AG04450 (cell line): Measurements from ENCODE around the gene MFSD6. TPM values are rescaled to one million over a fixed set of nuclear protein-coding genes. Genes with fewer than 3 reads are reported as not detected.

Source experiments
- CTCF ChIA-PET: fragments of 300-600, 350-600 bp; formaldehyde crosslinking; extraction: SDS; loops from one replicate; lab custom pipeline; 2022; ENCODE audit warnings: antibody characterized with exemption, inconsistent platforms; lab: Charles Lee
- POLR2A ChIA-PET: fragments of 350-600 bp; formaldehyde crosslinking; extraction: SDS; loops from one replicate; lab custom pipeline; 2021; ENCODE audit warnings: antibody characterized with exemption, inconsistent platforms; lab: Yijun Ruan, JAX
- DNase-seq: peaks from one replicate; pipeline ENCODE4 v3.0.0-alpha.2; 2011; ENCODE audit warnings: low read depth, low spot score
- H3K27ac ChIP-seq: one replicate; pipeline ENCODE4 v1.5.1; 2012; ENCODE audit warnings: low read depth, low read length, control low read depth
- H3K27me3 ChIP-seq: one replicate; pipeline ENCODE4 v1.6.0; 2012; ENCODE audit warnings: low read length; ENCODE audit not compliant: control insufficient read depth, insufficient read depth
- H3K4me3 ChIP-seq: 2 replicates; pipeline ENCODE4 v1.5.1; 2011; ENCODE audit warnings: mild to moderate bottlenecking, low read depth, low read length, control low read depth
- H3K9me3 ChIP-seq: 2 replicates; pipeline ENCODE4 v1.5.1; 2012; ENCODE audit warnings: low read length; ENCODE audit not compliant: control insufficient read depth, insufficient read depth
- polyA plus RNA-seq: library from polyadenylated mRNA; depleted of rRNA; stranded (reverse); fragments of >200 nt; gene quantifications from 2 replicates; pipeline ENCODE4 v1.2.3, GENCODE V29; 2011
- TF ChIP-seq, protein P1 (sequence below): IDR thresholded peaks from 2 replicates; pipeline ENCODE4 v1.5.1; 2011; ENCODE audit warnings: low read depth, low read length, control low read depth, inconsistent platforms

Gene MFSD6
- polyA plus RNA-seq, 1 experiment, result 12.9 TPM

DNA sequence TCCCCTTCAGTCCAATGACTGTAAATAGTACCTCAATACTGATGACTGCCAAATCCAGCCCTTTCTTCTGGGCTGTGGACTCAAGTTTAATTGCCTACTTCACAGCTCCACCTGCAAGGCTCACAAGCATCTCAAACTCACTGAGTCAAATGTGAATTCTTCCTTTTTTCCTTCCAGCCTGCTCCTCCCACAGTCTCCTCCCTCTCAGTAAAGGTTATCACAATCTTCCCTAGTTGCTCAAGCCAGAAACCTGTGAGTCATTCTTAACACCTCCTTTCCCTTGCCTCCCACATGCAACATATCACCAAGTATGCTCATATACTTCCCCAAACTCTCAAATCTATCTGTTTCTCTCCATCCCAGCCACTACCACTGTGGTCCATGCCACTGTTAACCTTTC lies 3.7 kb upstream of the MFSD6 start:
- H3K9me3 ChIP-seq, result no peaks in the 10 kb centered on the region
- peaks cover 24% of the 10 kb centered on the region for H3K27me3 ChIP-seq
- CTCF ChIA-PET, result no interaction called here
- H3K27ac ChIP-seq, result no peak overlapping the region
- H3K4me3 ChIP-seq, result no peak overlapping the region
- POLR2A ChIA-PET, result no interaction called here
- TF ChIP-seq, protein P1, sequence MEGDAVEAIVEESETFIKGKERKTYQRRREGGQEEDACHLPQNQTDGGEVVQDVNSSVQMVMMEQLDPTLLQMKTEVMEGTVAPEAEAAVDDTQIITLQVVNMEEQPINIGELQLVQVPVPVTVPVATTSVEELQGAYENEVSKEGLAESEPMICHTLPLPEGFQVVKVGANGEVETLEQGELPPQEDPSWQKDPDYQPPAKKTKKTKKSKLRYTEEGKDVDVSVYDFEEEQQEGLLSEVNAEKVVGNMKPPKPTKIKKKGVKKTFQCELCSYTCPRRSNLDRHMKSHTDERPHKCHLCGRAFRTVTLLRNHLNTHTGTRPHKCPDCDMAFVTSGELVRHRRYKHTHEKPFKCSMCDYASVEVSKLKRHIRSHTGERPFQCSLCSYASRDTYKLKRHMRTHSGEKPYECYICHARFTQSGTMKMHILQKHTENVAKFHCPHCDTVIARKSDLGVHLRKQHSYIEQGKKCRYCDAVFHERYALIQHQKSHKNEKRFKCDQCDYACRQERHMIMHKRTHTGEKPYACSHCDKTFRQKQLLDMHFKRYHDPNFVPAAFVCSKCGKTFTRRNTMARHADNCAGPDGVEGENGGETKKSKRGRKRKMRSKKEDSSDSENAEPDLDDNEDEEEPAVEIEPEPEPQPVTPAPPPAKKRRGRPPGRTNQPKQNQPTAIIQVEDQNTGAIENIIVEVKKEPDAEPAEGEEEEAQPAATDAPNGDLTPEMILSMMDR, result no peak
- no peak for DNase-seq

DNA sequence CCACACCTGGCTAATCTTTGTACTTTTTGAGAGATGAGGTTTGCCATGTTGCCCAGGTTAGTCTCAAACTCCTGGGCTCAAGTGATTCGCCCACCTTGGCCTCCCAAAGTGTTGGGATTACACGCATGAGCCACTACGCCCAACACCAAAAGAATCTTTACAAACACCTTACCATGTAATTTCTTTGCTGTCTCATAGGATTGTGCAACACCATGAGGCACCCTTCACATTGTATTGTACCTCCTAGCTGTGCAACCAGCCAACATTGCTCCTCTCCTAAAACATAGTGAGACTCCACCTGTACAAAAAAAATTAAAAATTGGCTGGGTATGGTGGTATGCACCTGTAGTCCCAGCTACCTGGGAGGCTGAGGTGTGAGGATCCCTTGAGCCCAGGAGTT lies 3.1 kb upstream of the MFSD6 start:
- Histone ChIP-seq H3K27me3 (peaks cover 24% of the 10 kb centered on the region), H3K9me3 (no peaks in the 10 kb centered on the region), H3K27ac (no peak overlapping the region), H3K4me3 (no peak overlapping the region)
- POLR2A ChIA-PET, result no interaction called here
- DNase-seq, result no peak
- CTCF ChIA-PET, result no interaction called here
- TF ChIP-seq, protein P1, result no peak

DNA sequence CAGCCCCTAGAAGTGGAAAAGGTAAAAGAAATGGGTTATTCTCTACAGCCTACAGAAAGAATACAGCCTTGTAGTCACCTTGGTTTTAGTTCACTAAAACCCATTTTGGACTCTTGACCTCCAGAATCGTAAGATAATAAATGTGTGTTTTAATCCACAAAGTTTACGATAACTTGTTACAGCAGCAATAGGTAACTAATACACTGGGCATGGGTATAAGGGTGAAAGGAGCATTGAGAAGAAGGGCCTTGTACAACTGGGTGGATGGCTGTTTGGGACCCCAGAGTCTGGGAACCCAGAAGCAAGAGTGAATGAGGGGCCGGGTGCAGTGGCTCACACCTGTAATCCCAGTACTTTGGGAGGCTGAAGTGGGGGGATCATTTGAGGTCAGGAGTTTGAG lies 2.2 kb upstream of the MFSD6 start:
- Histone ChIP-seq H3K9me3 (no peaks in the 10 kb centered on the region), H3K4me3 (no peak overlapping the region), H3K27ac (no peak overlapping the region), H3K27me3 (peaks cover 24% of the 10 kb centered on the region)
- TF ChIP-seq, protein P1, result no peak
- POLR2A ChIA-PET, result no interaction called here
- CTCF ChIA-PET, result no interaction called here
- no peak for DNase-seq

DNA sequence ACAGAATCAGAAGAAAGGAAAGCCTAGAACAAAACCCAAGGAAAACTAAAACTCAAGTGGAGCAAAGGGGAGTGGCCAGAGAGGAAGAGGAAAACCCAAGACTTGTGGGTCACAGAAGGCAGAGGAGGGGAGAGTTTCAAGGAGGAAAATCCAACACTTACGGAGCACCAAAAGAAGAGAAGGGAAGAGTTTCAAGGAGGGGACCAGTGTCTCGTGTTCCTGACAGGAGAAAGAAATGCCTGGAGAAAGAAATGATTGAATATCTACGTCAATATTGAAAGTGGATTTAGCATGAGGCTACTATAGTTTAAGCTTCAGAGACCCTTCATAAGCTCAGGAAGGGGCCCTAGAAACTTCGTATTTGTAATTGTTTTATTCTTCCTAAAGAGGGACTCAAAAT lies 1.4 kb upstream of the MFSD6 start:
- DNase-seq, result no peak
- CTCF ChIA-PET, result no interaction called here
- H3K27ac ChIP-seq, result no peak overlapping the region
- H3K27me3 ChIP-seq, result peaks cover 24% of the 10 kb centered on the region
- no peak overlapping the region for H3K4me3 ChIP-seq
- no peaks in the 10 kb centered on the region for H3K9me3 ChIP-seq
- POLR2A ChIA-PET, result no interaction called here
- TF ChIP-seq, protein P1, result no peak

DNA sequence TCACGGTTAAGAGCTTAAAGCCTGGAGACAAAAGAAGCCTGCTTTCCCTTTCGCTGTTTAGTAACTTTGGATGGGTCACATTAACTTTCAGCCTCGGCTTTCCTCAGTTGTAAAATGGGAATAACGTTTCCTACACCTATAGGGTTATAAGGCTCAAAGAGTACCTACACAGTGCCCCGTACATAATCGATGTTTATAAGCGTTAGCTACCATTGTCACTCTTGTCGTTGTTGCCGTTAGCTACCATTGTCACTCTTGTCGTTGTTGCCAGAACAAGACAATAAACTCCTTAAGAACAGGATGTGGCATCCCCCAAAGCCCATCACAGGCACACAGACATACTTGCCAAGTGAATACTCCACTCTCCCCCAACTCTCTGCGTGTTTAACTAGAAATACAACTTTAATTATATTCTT lies 901 bp upstream of the MFSD6 start:
- POLR2A ChIA-PET, result interaction anchor here (0.6 kb wide), 1 partner anchor 710 kb away, joined by 4 read pairs; no protein-coding TSS in a partner anchor
- peaks cover 24% of the 10 kb centered on the region for H3K27me3 ChIP-seq
- H3K9me3 ChIP-seq, result no peaks in the 10 kb centered on the region
- H3K27ac ChIP-seq, result no peak overlapping the region
- no peak overlapping the region for H3K4me3 ChIP-seq
- DNase-seq, result no peak
- TF ChIP-seq, protein P1, result no peak
- CTCF ChIA-PET, result interaction anchor here (0.5 to 1.0 kb wide), 2 partner anchors 9 to 13 kb away, joined by 3 read pairs; no protein-coding TSS in a partner anchor
